PC-3 (cell line): ENCODE measurements around the gene BTAF1. TPM values are rescaled to one million over a fixed set of nuclear protein-coding genes. Genes with fewer than 3 reads are reported as not detected.

Experiments
- ATAC-seq: fragments of 200-7000 bp; cut with Tn5 transposase; 2 replicates; pipeline ENCODE4 v1.9.1; 2020; ENCODE audit warnings: mild to moderate bottlenecking, moderate library complexity
- BruUV-seq: library from RNA; stranded (reverse); fragments of 400-500 nt; replicated peaks from 2 replicates; lab custom pipeline; 2021; lab: Mats Ljungman, UMichigan
- CTCF ChIA-PET: fragments of 300-600 bp; sonication (Branson Sonifier 250); formaldehyde crosslinking; loops from one replicate; lab custom pipeline; 2022; ENCODE audit warnings: antibody characterized with exemption; lab: Charles Lee
- POLR2A ChIA-PET: fragments of 300-600 bp; sonication (Branson Sonifier 250); formaldehyde crosslinking; loops from one replicate; lab custom pipeline; 2022; ENCODE audit warnings: antibody characterized with exemption; ENCODE audit not compliant: unreplicated experiment; lab: Charles Lee
- DNase-seq: peaks from one replicate; pipeline ENCODE4 v3.0.0-alpha.2; 2015
- H2AFZ ChIP-seq: fragments of 300-600 bp; sonication (generic); 2 replicates; pipeline ENCODE4 v1.6.0; 2016; ENCODE audit warnings: antibody characterized with exemption, low read length
- H3F3A ChIP-seq: fragments of 300-600 bp; sonication (generic); one replicate; pipeline ENCODE4 v1.6.0; 2017; ENCODE audit warnings: antibody characterized with exemption, low read length, control low read depth, mild to moderate bottlenecking; ENCODE audit not compliant: unreplicated experiment
- H3K27ac ChIP-seq: fragments of 300-600 bp; sonication (generic); 2 replicates; pipeline ENCODE4 v1.5.1; 2016; ENCODE audit warnings: mild to moderate bottlenecking, low read length
- H3K27me3 ChIP-seq: fragments of 300-600 bp; sonication (generic); 2 replicates; pipeline ENCODE4 v1.6.1; 2016; ENCODE audit warnings: low read length, mixed read lengths
- H3K36me3 ChIP-seq: fragments of 300-600 bp; sonication (generic); 2 replicates; pipeline ENCODE4 v1.6.1; 2016; ENCODE audit warnings: low read depth, mixed run types, low read length, mixed read lengths
- H3K4me1 ChIP-seq: fragments of 300-600 bp; sonication (generic); 2 replicates; pipeline ENCODE4 v1.5.1; 2016; ENCODE audit warnings: low read length; ENCODE audit not compliant: insufficient read depth
- H3K4me2 ChIP-seq: fragments of 300-600 bp; sonication (generic); 2 replicates; pipeline ENCODE4 v1.6.0; 2016; ENCODE audit warnings: low read length
- H3K4me3 ChIP-seq: fragments of 300-600 bp; sonication (generic); 2 replicates; pipeline ENCODE4 v1.5.1; 2016; ENCODE audit warnings: mild to moderate bottlenecking, low read length, mixed read lengths
- H3K79me2 ChIP-seq: fragments of 300-600 bp; sonication (generic); 2 replicates; pipeline ENCODE4 v1.6.1; 2017; ENCODE audit warnings: low read length, mixed read lengths
- H3K9ac ChIP-seq: fragments of 300-600 bp; sonication (generic); 2 replicates; pipeline ENCODE4 v1.6.0; 2016; ENCODE audit warnings: mild to moderate bottlenecking, low read length
- H3K9me2 ChIP-seq: fragments of 300-600 bp; sonication (generic); replicated peaks from 2 replicates; pipeline ENCODE4 v1.6.1; 2016; ENCODE audit warnings: mixed run types, low read length, mixed read lengths
- H3K9me3 ChIP-seq: fragments of 300-600 bp; sonication (generic); 2 replicates; pipeline ENCODE4 v1.6.1; 2016; ENCODE audit warnings: low read length, mixed read lengths
- H4K20me1 ChIP-seq: fragments of 300-600 bp; sonication (generic); 2 replicates; pipeline ENCODE4 v1.6.1; 2016; ENCODE audit warnings: low read length, mixed read lengths
- EZH2 ChIP-seq: fragments of 300-600 bp; sonication (generic); IDR thresholded peaks from one replicate; pipeline ENCODE4 v1.6.1; 2017; ENCODE audit warnings: antibody characterized with exemption, mild to moderate bottlenecking, low read length; ENCODE audit not compliant: unreplicated experiment
- EZH2phosphoT487 ChIP-seq: fragments of 300-600 bp; sonication (generic); IDR thresholded peaks from 2 replicates; pipeline ENCODE4 v1.6.1; 2018; ENCODE audit warnings: mild to moderate bottlenecking, antibody characterized with exemption, low read length, borderline replicate concordance
- intact Hi-C: fragments of 100-400 bp; cut with micrococcal nuclease; formaldehyde crosslinking; loops from 2 replicates; pipeline ENCODE4 v1.9.0; 2023
- total RNA-seq: library from RNA; depleted of rRNA; stranded (reverse); fragments of >200 nt; gene quantifications from 2 replicates; pipeline ENCODE4 v1.2.3, GENCODE V29; 2014
- TF ChIP-seq, protein P1 (sequence below): fragments of 300-600 bp; sonication (generic); conservative IDR thresholded peaks from 2 replicates; pipeline ENCODE4 v1.5.1; 2017; ENCODE audit warnings: antibody characterized with exemption, low read depth, mild to moderate bottlenecking, low read length

Gene BTAF1
- total RNA-seq, 1 experiment from 2014 or later, result 27.6 TPM

DNA sequence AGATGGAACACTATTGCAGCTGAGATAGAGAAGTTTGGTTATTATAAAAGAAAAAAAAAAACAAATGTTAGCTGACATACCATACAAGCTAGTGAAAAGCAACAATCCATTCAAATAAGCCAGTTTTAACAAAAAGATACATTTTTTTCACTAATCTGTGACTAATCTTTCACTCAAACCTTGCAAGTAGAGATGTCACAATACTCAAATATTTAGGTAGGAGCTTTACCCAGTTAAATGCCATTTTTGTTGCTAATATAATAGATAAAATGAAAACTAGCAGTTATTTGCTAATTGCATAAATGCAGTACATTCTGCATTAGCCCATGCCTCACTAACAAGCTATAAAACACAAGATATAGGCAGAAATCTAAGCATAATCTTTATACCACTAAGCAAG lies 123.6 kb downstream of the BTAF1 start:
- ChIA-PET POLR2A (no interaction called here), CTCF (no interaction called here)
- DNase-seq (no peak), ATAC-seq (no peak)
- H3K79me2 ChIP-seq, result no peaks in the 10 kb centered on the region
- intact Hi-C loops, result no loop called here
- BruUV-seq, result no TSS peak
- no peak overlapping the region for H2AFZ ChIP-seq
- no peak overlapping the region for H3K4me3 ChIP-seq
- H4K20me1 ChIP-seq, result no peaks in the 10 kb centered on the region
- H3F3A ChIP-seq, result no peaks in the 10 kb centered on the region
- no peaks in the 10 kb centered on the region for H3K9me2 ChIP-seq
- TF ChIP-seq EZH2 (no peak), EZH2phosphoT487 (no peak)
- TF ChIP-seq, protein P1, sequence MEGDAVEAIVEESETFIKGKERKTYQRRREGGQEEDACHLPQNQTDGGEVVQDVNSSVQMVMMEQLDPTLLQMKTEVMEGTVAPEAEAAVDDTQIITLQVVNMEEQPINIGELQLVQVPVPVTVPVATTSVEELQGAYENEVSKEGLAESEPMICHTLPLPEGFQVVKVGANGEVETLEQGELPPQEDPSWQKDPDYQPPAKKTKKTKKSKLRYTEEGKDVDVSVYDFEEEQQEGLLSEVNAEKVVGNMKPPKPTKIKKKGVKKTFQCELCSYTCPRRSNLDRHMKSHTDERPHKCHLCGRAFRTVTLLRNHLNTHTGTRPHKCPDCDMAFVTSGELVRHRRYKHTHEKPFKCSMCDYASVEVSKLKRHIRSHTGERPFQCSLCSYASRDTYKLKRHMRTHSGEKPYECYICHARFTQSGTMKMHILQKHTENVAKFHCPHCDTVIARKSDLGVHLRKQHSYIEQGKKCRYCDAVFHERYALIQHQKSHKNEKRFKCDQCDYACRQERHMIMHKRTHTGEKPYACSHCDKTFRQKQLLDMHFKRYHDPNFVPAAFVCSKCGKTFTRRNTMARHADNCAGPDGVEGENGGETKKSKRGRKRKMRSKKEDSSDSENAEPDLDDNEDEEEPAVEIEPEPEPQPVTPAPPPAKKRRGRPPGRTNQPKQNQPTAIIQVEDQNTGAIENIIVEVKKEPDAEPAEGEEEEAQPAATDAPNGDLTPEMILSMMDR, result no peak
- H3K27me3 ChIP-seq, result no peaks in the 10 kb centered on the region
- no peaks in the 10 kb centered on the region for H3K4me1 ChIP-seq
- H3K27ac ChIP-seq, result no peak overlapping the region
- H3K36me3 ChIP-seq, result no peaks in the 10 kb centered on the region
- no peak overlapping the region for H3K4me2 ChIP-seq
- H3K9ac ChIP-seq, result no peak overlapping the region
- no peaks in the 10 kb centered on the region for H3K9me3 ChIP-seq

DNA sequence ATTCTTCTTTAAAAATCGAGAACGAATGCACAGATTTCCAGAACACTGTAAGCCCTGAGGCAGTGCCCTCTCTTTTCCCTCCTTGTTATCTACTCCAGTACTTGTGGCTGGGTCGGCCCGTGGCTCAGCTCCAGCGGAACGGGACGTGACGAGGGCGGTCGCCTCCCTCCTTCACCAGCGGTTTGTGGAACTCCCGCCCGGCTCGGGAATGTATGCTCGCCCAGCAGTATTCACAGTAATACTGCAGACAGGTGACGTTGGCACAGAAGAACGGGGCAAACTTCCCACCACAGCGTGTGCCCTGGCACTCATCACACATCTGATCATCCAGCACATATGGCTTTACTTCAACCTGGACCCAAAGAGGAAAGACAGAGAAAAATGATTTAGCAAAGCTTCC lies 128.5 kb downstream of the BTAF1 start:
- H3K4me3 ChIP-seq, result no peak overlapping the region
- H4K20me1 ChIP-seq, result no peaks in the 10 kb centered on the region
- no peaks in the 10 kb centered on the region for H3F3A ChIP-seq
- H3K36me3 ChIP-seq, result no peaks in the 10 kb centered on the region
- intact Hi-C loops, result no loop called here
- ATAC-seq (no peak), DNase-seq (no peak)
- no TSS peak for BruUV-seq
- H3K4me2 ChIP-seq, result no peak overlapping the region
- no peaks in the 10 kb centered on the region for H3K9me3 ChIP-seq
- H3K9ac ChIP-seq, result no peak overlapping the region
- ChIA-PET POLR2A (no interaction called here), CTCF (no interaction called here)
- no peaks in the 10 kb centered on the region for H3K4me1 ChIP-seq
- no peak overlapping the region for H3K27ac ChIP-seq
- H3K9me2 ChIP-seq, result no peaks in the 10 kb centered on the region
- H2AFZ ChIP-seq, result no peak overlapping the region
- H3K27me3 ChIP-seq, result no peaks in the 10 kb centered on the region
- TF ChIP-seq, protein P1, result no peak
- TF ChIP-seq EZH2, result no peak
- no peak for TF ChIP-seq EZH2phosphoT487
- H3K79me2 ChIP-seq, result no peaks in the 10 kb centered on the region

DNA sequence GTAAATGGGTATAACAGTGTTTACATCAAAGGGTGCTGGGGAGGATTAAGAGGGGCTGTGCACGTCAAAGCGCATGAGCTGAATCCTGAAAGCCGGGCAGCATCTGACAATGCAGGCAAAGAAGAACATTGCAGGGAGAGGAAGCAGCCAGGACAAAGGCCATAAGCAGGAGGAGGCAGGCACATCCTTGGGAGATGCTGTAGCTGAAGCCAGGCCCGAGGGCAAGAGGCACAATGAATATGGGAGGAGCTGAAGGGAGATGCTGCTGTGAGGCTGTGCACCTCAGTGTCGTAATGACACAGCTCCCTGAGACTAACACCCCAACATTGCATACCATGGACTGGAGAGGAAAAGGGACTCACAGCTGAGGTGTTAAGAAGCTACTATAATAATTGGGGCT lies 129.2 kb downstream of the BTAF1 start:
- H3K9me3 ChIP-seq, result no peaks in the 10 kb centered on the region
- DNase-seq, result no peak
- no peak for ATAC-seq
- no peaks in the 10 kb centered on the region for H4K20me1 ChIP-seq
- TF ChIP-seq, protein P1, result no peak
- no peak for TF ChIP-seq EZH2
- TF ChIP-seq EZH2phosphoT487, result no peak
- H3F3A ChIP-seq, result no peaks in the 10 kb centered on the region
- H3K4me1 ChIP-seq, result no peaks in the 10 kb centered on the region
- no peak overlapping the region for H3K4me3 ChIP-seq
- intact Hi-C loops, result no loop called here
- H3K27ac ChIP-seq, result no peak overlapping the region
- no peaks in the 10 kb centered on the region for H3K36me3 ChIP-seq
- no TSS peak for BruUV-seq
- CTCF ChIA-PET, result no interaction called here
- H3K27me3 ChIP-seq, result no peaks in the 10 kb centered on the region
- no peaks in the 10 kb centered on the region for H3K79me2 ChIP-seq
- H3K9ac ChIP-seq, result no peak overlapping the region
- POLR2A ChIA-PET, result no interaction called here
- H2AFZ ChIP-seq, result no peak overlapping the region
- H3K9me2 ChIP-seq, result no peaks in the 10 kb centered on the region
- no peak overlapping the region for H3K4me2 ChIP-seq
